ENCODE data around the gene NMBR.

DNA sequence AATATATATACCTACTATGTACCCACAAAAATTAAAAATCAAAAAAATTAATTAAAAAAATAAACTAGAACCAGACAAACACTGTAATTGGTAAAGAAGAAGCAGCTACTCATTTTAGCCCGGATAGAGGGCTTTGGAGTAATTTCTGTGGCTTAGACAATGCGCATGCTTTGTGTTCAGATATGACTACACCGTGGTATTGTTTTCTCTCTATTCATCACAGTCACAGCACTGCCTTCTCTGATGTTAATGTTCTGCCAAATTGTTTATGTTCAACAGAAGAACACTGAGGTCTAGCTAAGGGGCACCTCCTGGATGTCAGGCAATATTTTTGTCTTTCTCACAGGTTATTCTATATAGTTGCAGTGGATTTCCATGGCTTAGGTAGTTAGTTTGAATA, 91.7 kb downstream of the NMBR start:
- TF ChIP-seq, protein P1, sequence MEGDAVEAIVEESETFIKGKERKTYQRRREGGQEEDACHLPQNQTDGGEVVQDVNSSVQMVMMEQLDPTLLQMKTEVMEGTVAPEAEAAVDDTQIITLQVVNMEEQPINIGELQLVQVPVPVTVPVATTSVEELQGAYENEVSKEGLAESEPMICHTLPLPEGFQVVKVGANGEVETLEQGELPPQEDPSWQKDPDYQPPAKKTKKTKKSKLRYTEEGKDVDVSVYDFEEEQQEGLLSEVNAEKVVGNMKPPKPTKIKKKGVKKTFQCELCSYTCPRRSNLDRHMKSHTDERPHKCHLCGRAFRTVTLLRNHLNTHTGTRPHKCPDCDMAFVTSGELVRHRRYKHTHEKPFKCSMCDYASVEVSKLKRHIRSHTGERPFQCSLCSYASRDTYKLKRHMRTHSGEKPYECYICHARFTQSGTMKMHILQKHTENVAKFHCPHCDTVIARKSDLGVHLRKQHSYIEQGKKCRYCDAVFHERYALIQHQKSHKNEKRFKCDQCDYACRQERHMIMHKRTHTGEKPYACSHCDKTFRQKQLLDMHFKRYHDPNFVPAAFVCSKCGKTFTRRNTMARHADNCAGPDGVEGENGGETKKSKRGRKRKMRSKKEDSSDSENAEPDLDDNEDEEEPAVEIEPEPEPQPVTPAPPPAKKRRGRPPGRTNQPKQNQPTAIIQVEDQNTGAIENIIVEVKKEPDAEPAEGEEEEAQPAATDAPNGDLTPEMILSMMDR (IDR thresholded peaks at IDR 0.05), result no peak
- TF ChIP-seq POLR2AphosphoS5 (IDR thresholded peaks at IDR 0.05; ENCODE audit: low read depth, low read length) (no peak), TCF7L2 (IDR thresholded peaks at IDR 0.05; ENCODE audit: low read depth, low read length) (no peak)

Data from Panc1 (cell line).